ENCODE results near the gene DPYSL4.

DNA sequence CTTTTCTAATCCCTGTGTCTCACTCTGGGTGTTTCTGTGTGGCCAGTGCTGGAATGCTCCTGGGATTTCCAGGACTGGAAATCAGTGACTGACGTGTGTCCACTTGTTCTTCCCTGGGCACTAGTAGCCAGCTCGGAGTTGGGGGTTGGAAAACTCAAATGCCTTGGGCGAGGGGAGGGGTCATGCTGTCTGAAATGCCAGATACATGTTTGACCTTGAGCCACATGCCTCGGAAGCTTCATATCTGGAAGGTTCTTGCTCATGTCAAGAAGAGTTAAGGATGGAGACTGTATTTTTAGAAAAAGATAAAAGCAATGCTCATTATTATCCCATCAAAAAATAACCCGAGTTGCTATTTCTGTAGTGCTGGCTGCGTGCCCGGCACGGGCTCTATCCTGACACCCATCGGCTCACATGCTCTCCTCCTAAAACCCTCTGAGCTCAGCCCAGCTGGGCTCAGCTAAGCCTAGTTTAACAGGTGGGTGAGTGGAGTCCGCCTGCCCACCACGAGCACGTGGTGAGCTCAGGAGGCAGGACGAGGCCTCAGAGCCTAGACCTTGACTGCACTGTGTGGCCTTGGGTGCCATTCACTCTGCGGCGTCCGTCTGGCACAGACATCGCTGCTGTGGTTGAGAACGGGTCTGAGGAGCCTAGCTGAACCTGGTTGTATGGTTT, 6.4 kb downstream of the DPYSL4 start:
- TF ChIP-seq, protein P1, sequence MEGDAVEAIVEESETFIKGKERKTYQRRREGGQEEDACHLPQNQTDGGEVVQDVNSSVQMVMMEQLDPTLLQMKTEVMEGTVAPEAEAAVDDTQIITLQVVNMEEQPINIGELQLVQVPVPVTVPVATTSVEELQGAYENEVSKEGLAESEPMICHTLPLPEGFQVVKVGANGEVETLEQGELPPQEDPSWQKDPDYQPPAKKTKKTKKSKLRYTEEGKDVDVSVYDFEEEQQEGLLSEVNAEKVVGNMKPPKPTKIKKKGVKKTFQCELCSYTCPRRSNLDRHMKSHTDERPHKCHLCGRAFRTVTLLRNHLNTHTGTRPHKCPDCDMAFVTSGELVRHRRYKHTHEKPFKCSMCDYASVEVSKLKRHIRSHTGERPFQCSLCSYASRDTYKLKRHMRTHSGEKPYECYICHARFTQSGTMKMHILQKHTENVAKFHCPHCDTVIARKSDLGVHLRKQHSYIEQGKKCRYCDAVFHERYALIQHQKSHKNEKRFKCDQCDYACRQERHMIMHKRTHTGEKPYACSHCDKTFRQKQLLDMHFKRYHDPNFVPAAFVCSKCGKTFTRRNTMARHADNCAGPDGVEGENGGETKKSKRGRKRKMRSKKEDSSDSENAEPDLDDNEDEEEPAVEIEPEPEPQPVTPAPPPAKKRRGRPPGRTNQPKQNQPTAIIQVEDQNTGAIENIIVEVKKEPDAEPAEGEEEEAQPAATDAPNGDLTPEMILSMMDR (IDR thresholded peaks at IDR 0.05), result no peak
- TF ChIP-seq POLR2AphosphoS5 (IDR thresholded peaks at IDR 0.05; ENCODE audit: low read depth, low read length) (no peak), SIN3A (IDR thresholded peaks at IDR 0.05; ENCODE audit: borderline replicate concordance, insufficient read depth, low read depth, low read length) (no peak), TCF7L2 (IDR thresholded peaks at IDR 0.05; ENCODE audit: low read depth, low read length) (no peak)
- TF ChIP-seq, protein P2, sequence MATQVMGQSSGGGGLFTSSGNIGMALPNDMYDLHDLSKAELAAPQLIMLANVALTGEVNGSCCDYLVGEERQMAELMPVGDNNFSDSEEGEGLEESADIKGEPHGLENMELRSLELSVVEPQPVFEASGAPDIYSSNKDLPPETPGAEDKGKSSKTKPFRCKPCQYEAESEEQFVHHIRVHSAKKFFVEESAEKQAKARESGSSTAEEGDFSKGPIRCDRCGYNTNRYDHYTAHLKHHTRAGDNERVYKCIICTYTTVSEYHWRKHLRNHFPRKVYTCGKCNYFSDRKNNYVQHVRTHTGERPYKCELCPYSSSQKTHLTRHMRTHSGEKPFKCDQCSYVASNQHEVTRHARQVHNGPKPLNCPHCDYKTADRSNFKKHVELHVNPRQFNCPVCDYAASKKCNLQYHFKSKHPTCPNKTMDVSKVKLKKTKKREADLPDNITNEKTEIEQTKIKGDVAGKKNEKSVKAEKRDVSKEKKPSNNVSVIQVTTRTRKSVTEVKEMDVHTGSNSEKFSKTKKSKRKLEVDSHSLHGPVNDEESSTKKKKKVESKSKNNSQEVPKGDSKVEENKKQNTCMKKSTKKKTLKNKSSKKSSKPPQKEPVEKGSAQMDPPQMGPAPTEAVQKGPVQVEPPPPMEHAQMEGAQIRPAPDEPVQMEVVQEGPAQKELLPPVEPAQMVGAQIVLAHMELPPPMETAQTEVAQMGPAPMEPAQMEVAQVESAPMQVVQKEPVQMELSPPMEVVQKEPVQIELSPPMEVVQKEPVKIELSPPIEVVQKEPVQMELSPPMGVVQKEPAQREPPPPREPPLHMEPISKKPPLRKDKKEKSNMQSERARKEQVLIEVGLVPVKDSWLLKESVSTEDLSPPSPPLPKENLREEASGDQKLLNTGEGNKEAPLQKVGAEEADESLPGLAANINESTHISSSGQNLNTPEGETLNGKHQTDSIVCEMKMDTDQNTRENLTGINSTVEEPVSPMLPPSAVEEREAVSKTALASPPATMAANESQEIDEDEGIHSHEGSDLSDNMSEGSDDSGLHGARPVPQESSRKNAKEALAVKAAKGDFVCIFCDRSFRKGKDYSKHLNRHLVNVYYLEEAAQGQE (IDR thresholded peaks at IDR 0.05; ENCODE audit: insufficient read depth in 1 of 2, low read depth in 2 of 2, low read length in 1 of 2), result no peak

All from Panc1 (cell line).